WTC11 (cell line): ENCODE results near the gene OBSCN. TPM values are rescaled to one million over a fixed set of nuclear protein-coding genes. Genes with fewer than 3 reads are reported as not detected.

Source experiments
- ATAC-seq: fragments of 200-7000 bp; cut with Tn5 transposase; 2 replicates; pipeline ENCODE4 v1.10.0; 2021; ENCODE audit warnings: mild to moderate bottlenecking, moderate library complexity
- CTCF ChIA-PET: fragments of 300-600 bp; sonication (Branson Sonifier 250); formaldehyde crosslinking; loops from one replicate; lab custom pipeline; 2021; ENCODE audit warnings: antibody characterized with exemption; lab: Charles Lee
- POLR2A ChIA-PET: fragments of 350-600 bp; sonication (Branson Sonifier 250); formaldehyde crosslinking; loops from one replicate; lab custom pipeline; 2021; ENCODE audit warnings: antibody characterized with exemption; lab: Charles Lee
- DNase-seq: peaks from one replicate; pipeline ENCODE4 v3.0.0; 2021; ENCODE audit warnings: low spot score
- H3K27ac Mint-ChIP-seq: 2 replicates; pipeline ENCODE4 v1.8.0; 2021; ENCODE audit warnings: mixed read lengths
- H3K27me3 Mint-ChIP-seq: 2 replicates; pipeline ENCODE4 v1.8.0; 2021; ENCODE audit warnings: low read depth, mild to moderate bottlenecking, moderate library complexity, mixed read lengths
- H3K36me3 Mint-ChIP-seq: 2 replicates; pipeline ENCODE4 v1.8.0; 2021; ENCODE audit warnings: mixed read lengths
- H3K4me1 Mint-ChIP-seq: 2 replicates; pipeline ENCODE4 v1.8.0; 2022; ENCODE audit warnings: mixed read lengths
- H3K4me3 Mint-ChIP-seq: 2 replicates; pipeline ENCODE4 v1.8.0; 2021; ENCODE audit warnings: mild to moderate bottlenecking, moderate library complexity, mixed read lengths
- H3K9me3 Mint-ChIP-seq: 2 replicates; pipeline ENCODE4 v1.8.0; 2021; ENCODE audit warnings: mixed read lengths
- E2F5 ChIP-seq: sonication (generic); formaldehyde crosslinking; IDR thresholded peaks from 2 replicates; pipeline ENCODE4 v1.8.1; 2022; ENCODE audit warnings: mild to moderate bottlenecking, moderate library complexity, missing genetic modification reagents
- ELF4 ChIP-seq: sonication (generic); formaldehyde crosslinking; IDR thresholded peaks from 2 replicates; pipeline ENCODE4 v1.8.1; 2022; ENCODE audit warnings: low read depth, mild to moderate bottlenecking, moderate library complexity, missing genetic modification reagents
- GRHL2 ChIP-seq: fragments of 250-450 bp; sonication (Bioruptor Pico); IDR thresholded peaks from 2 replicates; pipeline ENCODE4 v1.8.0; 2022; ENCODE audit warnings: mild to moderate bottlenecking, moderate library complexity; ENCODE audit not compliant: insufficient replicate concordance, severe bottlenecking
- IRF1 ChIP-seq: sonication (generic); formaldehyde crosslinking; IDR thresholded peaks from 2 replicates; pipeline ENCODE4 v1.8.0; 2023; ENCODE audit warnings: missing genetic modification reagents
- NFYB ChIP-seq: sonication (generic); formaldehyde crosslinking; conservative IDR thresholded peaks from 2 replicates; pipeline ENCODE4 v1.8.0; 2022; ENCODE audit warnings: low read depth, missing genetic modification reagents
- OVOL2 ChIP-seq: fragments of 250-450 bp; sonication (Bioruptor Pico); IDR thresholded peaks from 2 replicates; pipeline ENCODE4 v1.9.0; 2021; ENCODE audit warnings: mild to moderate bottlenecking, borderline replicate concordance
- RORB ChIP-seq: fragments of 250-450 bp; sonication (Bioruptor Pico); IDR thresholded peaks from 2 replicates; pipeline ENCODE4 v1.9.0; 2021; ENCODE audit warnings: mild to moderate bottlenecking
- SMAD3 ChIP-seq: sonication (generic); formaldehyde crosslinking; IDR thresholded peaks from 2 replicates; pipeline ENCODE4 v1.8.0; 2022; ENCODE audit warnings: missing genetic modification reagents, mild to moderate bottlenecking, borderline replicate concordance
- TP53 ChIP-seq: sonication (generic); formaldehyde crosslinking; IDR thresholded peaks from 2 replicates; pipeline ENCODE4 v1.8.1; 2023; ENCODE audit warnings: mild to moderate bottlenecking, missing genetic modification reagents
- ZNF138 ChIP-seq: sonication (generic); formaldehyde crosslinking; conservative IDR thresholded peaks from 2 replicates; pipeline ENCODE4 v1.8.1; 2022; ENCODE audit warnings: mild to moderate bottlenecking, moderate library complexity, missing genetic modification reagents
- ZNF263 ChIP-seq: sonication (generic); formaldehyde crosslinking; IDR thresholded peaks from 2 replicates; pipeline ENCODE4 v1.8.1; 2022; ENCODE audit warnings: low read depth, mild to moderate bottlenecking, moderate library complexity, missing genetic modification reagents
- ZNF396 ChIP-seq: fragments of 250-450 bp; sonication (Bioruptor Pico); IDR thresholded peaks from 2 replicates; pipeline ENCODE4 v1.8.0; 2021; ENCODE audit warnings: mild to moderate bottlenecking, moderate library complexity, borderline replicate concordance
- ZNF671 ChIP-seq: fragments of 250-450 bp; sonication (Bioruptor Pico); IDR thresholded peaks from 2 replicates; pipeline ENCODE4 v1.8.0; 2021; ENCODE audit warnings: mild to moderate bottlenecking
- total RNA-seq: library from RNA; stranded (reverse); gene quantifications from 3 replicates; pipeline ENCODE4 v1.2.3, GENCODE V29; 2021
- TF ChIP-seq, protein P1 (sequence below): fragments of 200-600 bp; IDR thresholded peaks from 2 replicates; pipeline ENCODE4 v1.8.0; 2022; ENCODE audit warnings: antibody characterized with exemption
- TF ChIP-seq, protein P2 (sequence below): sonication (generic); formaldehyde crosslinking; IDR thresholded peaks from 2 replicates; pipeline ENCODE4 v1.8.0; 2023; ENCODE audit warnings: mild to moderate bottlenecking, missing genetic modification reagents
- TF ChIP-seq, protein P3 (sequence below): sonication (generic); formaldehyde crosslinking; IDR thresholded peaks from 2 replicates; pipeline ENCODE4 v1.8.1; 2022; ENCODE audit warnings: missing genetic modification reagents, borderline replicate concordance
- TF ChIP-seq, protein P4 (sequence below): fragments of 250-450 bp; sonication (Bioruptor Pico); IDR thresholded peaks from 2 replicates; pipeline ENCODE4 v1.9.0; 2021; ENCODE audit warnings: mild to moderate bottlenecking
- TF ChIP-seq, protein P5 (sequence below): fragments of 250-450 bp; sonication (Bioruptor Pico); IDR thresholded peaks from 2 replicates; pipeline ENCODE4 v2.1.2; 2022; ENCODE audit warnings: mild to moderate bottlenecking, moderate library complexity

OBSCN gene
- total RNA-seq, 1 experiment from 2014 or later = 38.8 TPM

- no peak for TF ChIP-seq ZNF138 (CRISPR knock-in tag)
Observed at GRCh38 chr1:228381356-228381755, 173.5 kb downstream of the OBSCN start (continued).

DNA sequence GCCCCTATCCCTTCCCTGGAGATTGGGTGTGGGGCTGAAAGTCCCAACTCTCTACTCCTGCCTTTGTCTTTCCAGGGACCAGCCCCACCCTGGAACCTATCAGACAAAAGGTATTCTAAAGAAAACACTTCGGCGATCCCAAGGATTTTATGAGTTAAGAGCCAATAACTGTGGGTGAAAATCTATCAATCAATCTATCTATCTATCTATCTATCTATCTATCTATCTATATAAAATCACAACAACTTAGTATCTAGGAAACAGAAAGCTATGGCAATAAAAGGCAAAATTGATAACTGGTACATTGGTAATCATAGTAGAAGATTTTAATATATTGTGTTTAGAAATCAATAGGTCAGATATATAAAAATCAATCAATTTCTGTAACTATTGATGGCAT is 175.9 kb downstream of the OBSCN start:
- Mint-ChIP-seq H3K27ac (no peak overlapping the region), H3K4me1 (peaks cover 10% of the 10 kb centered on the region)
- POLR2A ChIA-PET = no interaction called here

More for the DNA sequence above, 175.9 kb downstream of the OBSCN start:
- Mint-ChIP-seq H3K4me3 (no peak overlapping the region), H3K9me3 (no peaks in the 10 kb centered on the region), H3K27me3 (peaks cover 64% of the 10 kb centered on the region), H3K36me3 (no peaks in the 10 kb centered on the region)
- DNase-seq (no peak), ATAC-seq (no peak)
- TF ChIP-seq, protein P1, sequence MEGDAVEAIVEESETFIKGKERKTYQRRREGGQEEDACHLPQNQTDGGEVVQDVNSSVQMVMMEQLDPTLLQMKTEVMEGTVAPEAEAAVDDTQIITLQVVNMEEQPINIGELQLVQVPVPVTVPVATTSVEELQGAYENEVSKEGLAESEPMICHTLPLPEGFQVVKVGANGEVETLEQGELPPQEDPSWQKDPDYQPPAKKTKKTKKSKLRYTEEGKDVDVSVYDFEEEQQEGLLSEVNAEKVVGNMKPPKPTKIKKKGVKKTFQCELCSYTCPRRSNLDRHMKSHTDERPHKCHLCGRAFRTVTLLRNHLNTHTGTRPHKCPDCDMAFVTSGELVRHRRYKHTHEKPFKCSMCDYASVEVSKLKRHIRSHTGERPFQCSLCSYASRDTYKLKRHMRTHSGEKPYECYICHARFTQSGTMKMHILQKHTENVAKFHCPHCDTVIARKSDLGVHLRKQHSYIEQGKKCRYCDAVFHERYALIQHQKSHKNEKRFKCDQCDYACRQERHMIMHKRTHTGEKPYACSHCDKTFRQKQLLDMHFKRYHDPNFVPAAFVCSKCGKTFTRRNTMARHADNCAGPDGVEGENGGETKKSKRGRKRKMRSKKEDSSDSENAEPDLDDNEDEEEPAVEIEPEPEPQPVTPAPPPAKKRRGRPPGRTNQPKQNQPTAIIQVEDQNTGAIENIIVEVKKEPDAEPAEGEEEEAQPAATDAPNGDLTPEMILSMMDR = no peak
- TF ChIP-seq, protein P2, sequence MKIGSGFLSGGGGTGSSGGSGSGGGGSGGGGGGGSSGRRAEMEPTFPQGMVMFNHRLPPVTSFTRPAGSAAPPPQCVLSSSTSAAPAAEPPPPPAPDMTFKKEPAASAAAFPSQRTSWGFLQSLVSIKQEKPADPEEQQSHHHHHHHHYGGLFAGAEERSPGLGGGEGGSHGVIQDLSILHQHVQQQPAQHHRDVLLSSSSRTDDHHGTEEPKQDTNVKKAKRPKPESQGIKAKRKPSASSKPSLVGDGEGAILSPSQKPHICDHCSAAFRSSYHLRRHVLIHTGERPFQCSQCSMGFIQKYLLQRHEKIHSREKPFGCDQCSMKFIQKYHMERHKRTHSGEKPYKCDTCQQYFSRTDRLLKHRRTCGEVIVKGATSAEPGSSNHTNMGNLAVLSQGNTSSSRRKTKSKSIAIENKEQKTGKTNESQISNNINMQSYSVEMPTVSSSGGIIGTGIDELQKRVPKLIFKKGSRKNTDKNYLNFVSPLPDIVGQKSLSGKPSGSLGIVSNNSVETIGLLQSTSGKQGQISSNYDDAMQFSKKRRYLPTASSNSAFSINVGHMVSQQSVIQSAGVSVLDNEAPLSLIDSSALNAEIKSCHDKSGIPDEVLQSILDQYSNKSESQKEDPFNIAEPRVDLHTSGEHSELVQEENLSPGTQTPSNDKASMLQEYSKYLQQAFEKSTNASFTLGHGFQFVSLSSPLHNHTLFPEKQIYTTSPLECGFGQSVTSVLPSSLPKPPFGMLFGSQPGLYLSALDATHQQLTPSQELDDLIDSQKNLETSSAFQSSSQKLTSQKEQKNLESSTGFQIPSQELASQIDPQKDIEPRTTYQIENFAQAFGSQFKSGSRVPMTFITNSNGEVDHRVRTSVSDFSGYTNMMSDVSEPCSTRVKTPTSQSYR (CRISPR knock-in tag) = no peak
- TF ChIP-seq TP53 (CRISPR knock-in tag) = no peak
- no peak for TF ChIP-seq E2F5 (CRISPR knock-in tag)
- no peak for TF ChIP-seq ELF4 (CRISPR knock-in tag)
- TF ChIP-seq, protein P3, sequence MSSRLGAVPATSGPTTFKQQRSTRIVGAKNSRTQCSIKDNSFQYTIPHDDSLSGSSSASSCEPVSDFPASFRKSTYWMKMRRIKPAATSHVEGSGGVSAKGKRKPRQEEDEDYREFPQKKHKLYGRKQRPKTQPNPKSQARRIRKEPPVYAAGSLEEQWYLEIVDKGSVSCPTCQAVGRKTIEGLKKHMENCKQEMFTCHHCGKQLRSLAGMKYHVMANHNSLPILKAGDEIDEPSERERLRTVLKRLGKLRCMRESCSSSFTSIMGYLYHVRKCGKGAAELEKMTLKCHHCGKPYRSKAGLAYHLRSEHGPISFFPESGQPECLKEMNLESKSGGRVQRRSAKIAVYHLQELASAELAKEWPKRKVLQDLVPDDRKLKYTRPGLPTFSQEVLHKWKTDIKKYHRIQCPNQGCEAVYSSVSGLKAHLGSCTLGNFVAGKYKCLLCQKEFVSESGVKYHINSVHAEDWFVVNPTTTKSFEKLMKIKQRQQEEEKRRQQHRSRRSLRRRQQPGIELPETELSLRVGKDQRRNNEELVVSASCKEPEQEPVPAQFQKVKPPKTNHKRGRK (CRISPR knock-in tag) = no peak
- no peak for TF ChIP-seq ZNF396
- no peak for TF ChIP-seq OVOL2
- TF ChIP-seq NFYB (CRISPR knock-in tag) = no peak
- TF ChIP-seq, protein P4, sequence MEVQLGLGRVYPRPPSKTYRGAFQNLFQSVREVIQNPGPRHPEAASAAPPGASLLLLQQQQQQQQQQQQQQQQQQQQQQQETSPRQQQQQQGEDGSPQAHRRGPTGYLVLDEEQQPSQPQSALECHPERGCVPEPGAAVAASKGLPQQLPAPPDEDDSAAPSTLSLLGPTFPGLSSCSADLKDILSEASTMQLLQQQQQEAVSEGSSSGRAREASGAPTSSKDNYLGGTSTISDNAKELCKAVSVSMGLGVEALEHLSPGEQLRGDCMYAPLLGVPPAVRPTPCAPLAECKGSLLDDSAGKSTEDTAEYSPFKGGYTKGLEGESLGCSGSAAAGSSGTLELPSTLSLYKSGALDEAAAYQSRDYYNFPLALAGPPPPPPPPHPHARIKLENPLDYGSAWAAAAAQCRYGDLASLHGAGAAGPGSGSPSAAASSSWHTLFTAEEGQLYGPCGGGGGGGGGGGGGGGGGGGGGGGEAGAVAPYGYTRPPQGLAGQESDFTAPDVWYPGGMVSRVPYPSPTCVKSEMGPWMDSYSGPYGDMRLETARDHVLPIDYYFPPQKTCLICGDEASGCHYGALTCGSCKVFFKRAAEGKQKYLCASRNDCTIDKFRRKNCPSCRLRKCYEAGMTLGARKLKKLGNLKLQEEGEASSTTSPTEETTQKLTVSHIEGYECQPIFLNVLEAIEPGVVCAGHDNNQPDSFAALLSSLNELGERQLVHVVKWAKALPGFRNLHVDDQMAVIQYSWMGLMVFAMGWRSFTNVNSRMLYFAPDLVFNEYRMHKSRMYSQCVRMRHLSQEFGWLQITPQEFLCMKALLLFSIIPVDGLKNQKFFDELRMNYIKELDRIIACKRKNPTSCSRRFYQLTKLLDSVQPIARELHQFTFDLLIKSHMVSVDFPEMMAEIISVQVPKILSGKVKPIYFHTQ (CRISPR knock-in tag) = no peak
- no peak for TF ChIP-seq SMAD3 (CRISPR knock-in tag)
- no peak for TF ChIP-seq ZNF138 (CRISPR knock-in tag)
- TF ChIP-seq, protein P5, sequence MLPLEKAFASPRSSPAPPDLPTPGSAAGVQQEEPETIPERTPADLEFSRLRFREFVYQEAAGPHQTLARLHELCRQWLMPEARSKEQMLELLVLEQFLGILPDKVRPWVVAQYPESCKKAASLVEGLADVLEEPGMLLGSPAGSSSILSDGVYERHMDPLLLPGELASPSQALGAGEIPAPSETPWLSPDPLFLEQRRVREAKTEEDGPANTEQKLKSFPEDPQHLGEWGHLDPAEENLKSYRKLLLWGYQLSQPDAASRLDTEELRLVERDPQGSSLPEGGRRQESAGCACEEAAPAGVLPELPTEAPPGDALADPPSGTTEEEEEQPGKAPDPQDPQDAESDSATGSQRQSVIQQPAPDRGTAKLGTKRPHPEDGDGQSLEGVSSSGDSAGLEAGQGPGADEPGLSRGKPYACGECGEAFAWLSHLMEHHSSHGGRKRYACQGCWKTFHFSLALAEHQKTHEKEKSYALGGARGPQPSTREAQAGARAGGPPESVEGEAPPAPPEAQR (CRISPR knock-in tag) = no peak
- TF ChIP-seq GRHL2 = no peak
- TF ChIP-seq ZNF263 = no peak
- TF ChIP-seq RORB = no peak
- TF ChIP-seq IRF1 (CRISPR knock-in tag) = no peak
- TF ChIP-seq ZNF671 (CRISPR knock-in tag) = no peak
- CTCF ChIA-PET = no interaction called here
